Gastroesophageal sphincter (tissue), 3 donors: ENCODE results near the gene CLSTN2.

Source experiments
- EP300 ChIP-seq: sonication (generic); formaldehyde crosslinking; IDR thresholded peaks from one replicate; pipeline ENCODE4 v1.6.1; 2017; ENCODE audit warnings: antibody characterized with exemption, mild to moderate bottlenecking
- POLR2A ChIP-seq, 2 donors: fragments of 450-650 bp; IDR thresholded peaks; one replicate each; pipeline ENCODE4 v1.6.1; 2017; ENCODE audit warnings: antibody characterized with exemption in 2 of 2, mild to moderate bottlenecking in 2 of 2, moderate library complexity in 1 of 2
- POLR2AphosphoS5 ChIP-seq: sonication (generic); formaldehyde crosslinking; IDR thresholded peaks from one replicate; pipeline ENCODE4 v1.6.1; 2017; ENCODE audit warnings: antibody characterized with exemption
- TF ChIP-seq, protein P1 (sequence below), 4 experiments: fragments of 200-600 bp in 2 of 4; fragments of 450-650 bp in 2 of 4; sonication (generic) in 1 of 4; IDR thresholded peaks; one replicate each; pipeline ENCODE4 v1.5.1; 2017 to 2019; ENCODE audit warnings: antibody characterized with exemption in 4 of 4, mild to moderate bottlenecking in 2 of 4, moderate library complexity in 2 of 4

DNA sequence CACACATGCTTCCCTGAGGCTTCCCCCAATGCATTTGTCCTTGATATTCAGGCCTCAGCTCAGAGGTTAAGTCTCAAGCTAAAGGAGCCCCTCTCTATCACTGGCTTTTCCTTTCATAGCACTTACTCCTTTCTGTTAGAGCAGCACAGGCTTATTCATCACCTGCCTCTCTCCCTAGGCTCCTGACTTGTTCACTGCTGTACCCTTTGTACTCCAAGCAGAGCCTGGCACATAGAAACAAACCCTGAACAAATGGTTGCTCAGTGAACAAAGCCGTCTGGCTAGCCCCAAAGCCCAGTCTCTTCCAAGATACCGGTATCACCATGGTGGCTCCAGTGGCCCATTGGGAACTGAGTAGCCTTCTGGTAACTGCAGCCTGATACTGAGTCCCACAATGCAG lies 511.7 kb downstream of the CLSTN2 start:
- TF ChIP-seq, protein P1, sequence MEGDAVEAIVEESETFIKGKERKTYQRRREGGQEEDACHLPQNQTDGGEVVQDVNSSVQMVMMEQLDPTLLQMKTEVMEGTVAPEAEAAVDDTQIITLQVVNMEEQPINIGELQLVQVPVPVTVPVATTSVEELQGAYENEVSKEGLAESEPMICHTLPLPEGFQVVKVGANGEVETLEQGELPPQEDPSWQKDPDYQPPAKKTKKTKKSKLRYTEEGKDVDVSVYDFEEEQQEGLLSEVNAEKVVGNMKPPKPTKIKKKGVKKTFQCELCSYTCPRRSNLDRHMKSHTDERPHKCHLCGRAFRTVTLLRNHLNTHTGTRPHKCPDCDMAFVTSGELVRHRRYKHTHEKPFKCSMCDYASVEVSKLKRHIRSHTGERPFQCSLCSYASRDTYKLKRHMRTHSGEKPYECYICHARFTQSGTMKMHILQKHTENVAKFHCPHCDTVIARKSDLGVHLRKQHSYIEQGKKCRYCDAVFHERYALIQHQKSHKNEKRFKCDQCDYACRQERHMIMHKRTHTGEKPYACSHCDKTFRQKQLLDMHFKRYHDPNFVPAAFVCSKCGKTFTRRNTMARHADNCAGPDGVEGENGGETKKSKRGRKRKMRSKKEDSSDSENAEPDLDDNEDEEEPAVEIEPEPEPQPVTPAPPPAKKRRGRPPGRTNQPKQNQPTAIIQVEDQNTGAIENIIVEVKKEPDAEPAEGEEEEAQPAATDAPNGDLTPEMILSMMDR (IDR thresholded peaks at IDR 0.05) = no peak
- TF ChIP-seq POLR2A (IDR thresholded peaks at IDR 0.05) = no peak
- no peak for TF ChIP-seq EP300
- TF ChIP-seq POLR2AphosphoS5 = no peak
